Measurements from ENCODE around the gene ZMYM1.

Gene ZMYM1

DNA sequence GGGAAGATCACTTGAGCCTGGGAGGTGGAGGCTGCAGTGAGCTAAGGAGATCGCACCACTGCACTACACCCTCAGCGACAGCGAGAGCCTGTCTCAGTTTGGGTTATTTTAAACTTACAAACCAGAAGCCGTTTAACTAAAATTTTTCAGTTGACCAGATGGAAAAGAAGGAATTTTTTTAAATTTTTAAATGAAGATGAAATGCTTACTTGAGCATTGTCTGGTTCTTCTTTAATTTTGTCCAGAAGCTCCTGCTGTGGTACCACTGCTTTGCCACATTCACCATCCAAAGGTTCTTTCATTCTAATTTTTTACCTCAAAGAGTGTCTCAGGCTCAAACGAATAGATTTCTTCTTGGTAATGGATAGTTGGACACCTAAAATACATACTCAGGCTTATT, 48.8 kb upstream of the ZMYM1 start (continued):
- TF ChIP-seq, protein P1, sequence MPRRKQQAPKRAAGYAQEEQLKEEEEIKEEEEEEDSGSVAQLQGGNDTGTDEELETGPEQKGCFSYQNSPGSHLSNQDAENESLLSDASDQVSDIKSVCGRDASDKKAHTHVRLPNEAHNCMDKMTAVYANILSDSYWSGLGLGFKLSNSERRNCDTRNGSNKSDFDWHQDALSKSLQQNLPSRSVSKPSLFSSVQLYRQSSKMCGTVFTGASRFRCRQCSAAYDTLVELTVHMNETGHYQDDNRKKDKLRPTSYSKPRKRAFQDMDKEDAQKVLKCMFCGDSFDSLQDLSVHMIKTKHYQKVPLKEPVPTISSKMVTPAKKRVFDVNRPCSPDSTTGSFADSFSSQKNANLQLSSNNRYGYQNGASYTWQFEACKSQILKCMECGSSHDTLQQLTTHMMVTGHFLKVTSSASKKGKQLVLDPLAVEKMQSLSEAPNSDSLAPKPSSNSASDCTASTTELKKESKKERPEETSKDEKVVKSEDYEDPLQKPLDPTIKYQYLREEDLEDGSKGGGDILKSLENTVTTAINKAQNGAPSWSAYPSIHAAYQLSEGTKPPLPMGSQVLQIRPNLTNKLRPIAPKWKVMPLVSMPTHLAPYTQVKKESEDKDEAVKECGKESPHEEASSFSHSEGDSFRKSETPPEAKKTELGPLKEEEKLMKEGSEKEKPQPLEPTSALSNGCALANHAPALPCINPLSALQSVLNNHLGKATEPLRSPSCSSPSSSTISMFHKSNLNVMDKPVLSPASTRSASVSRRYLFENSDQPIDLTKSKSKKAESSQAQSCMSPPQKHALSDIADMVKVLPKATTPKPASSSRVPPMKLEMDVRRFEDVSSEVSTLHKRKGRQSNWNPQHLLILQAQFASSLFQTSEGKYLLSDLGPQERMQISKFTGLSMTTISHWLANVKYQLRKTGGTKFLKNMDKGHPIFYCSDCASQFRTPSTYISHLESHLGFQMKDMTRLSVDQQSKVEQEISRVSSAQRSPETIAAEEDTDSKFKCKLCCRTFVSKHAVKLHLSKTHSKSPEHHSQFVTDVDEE (CRISPR knock-in tag; IDR thresholded peaks at IDR 0.05): no peak
- TF ChIP-seq TOX (CRISPR knock-in tag; IDR thresholded peaks at IDR 0.05; ENCODE audit: borderline replicate concordance) (no peak), CSDC2 (CRISPR knock-in tag; IDR thresholded peaks at IDR 0.05) (no peak)

DNA sequence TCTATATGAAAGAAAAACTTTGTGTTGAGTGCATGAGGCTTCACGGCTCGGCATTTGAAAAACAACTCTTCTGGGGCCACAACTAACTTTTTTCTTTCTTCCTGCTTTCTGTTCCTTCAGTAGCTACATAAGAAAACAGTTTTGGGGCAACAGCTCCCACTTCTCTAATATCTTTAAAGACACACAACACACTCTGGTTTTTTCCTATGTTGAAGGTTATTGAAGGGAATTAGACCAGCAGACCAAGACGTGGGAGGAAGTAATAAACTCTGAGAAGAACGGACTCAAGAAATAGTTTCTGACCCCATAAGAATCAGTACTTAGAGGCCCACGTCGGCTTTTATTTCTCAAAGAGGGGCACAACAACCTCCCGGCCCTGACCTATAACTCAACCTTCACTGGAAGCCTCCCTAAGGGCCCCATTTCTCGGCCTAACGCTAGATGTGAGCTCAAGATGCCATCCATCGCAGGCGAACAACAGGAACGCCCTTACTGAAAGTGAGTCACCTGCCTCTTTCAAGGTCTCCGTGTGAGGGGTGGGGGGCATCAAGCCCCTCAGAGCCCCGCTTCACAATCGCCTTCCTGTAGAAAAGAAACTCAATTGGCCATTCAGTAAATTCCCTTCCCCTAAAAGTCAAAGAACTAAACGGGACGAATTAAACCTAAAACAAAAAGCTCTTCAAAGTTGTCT, 48.3 kb upstream of the ZMYM1 start:
- TF ChIP-seq ZNF8 (CRISPR knock-in tag; IDR thresholded peaks at IDR 0.05): no peak
- TF ChIP-seq ZC3H10 (CRISPR knock-in tag; IDR thresholded peaks at IDR 0.05): no peak
- TF ChIP-seq GLIS3 (CRISPR knock-in tag; IDR thresholded peaks at IDR 0.05): no peak
- no peak for TF ChIP-seq ZFP30 (CRISPR knock-in tag; IDR thresholded peaks at IDR 0.05)
- TF ChIP-seq, protein P2, sequence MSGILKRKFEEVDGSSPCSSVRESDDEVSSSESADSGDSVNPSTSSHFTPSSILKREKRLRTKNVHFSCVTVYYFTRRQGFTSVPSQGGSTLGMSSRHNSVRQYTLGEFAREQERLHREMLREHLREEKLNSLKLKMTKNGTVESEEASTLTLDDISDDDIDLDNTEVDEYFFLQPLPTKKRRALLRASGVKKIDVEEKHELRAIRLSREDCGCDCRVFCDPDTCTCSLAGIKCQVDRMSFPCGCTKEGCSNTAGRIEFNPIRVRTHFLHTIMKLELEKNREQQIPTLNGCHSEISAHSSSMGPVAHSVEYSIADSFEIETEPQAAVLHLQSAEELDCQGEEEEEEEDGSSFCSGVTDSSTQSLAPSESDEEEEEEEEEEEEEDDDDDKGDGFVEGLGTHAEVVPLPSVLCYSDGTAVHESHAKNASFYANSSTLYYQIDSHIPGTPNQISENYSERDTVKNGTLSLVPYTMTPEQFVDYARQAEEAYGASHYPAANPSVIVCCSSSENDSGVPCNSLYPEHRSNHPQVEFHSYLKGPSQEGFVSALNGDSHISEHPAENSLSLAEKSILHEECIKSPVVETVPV (CRISPR knock-in tag; IDR thresholded peaks at IDR 0.05): no peak
- no peak for TF ChIP-seq TCF4 (CRISPR knock-in tag; IDR thresholded peaks at IDR 0.05; ENCODE audit: borderline replicate concordance)
- TF ChIP-seq ARNTL (CRISPR knock-in tag; IDR thresholded peaks at IDR 0.05; ENCODE audit: borderline replicate concordance, low read depth): no peak
- TF ChIP-seq ZNF70 (CRISPR knock-in tag; IDR thresholded peaks at IDR 0.05): no peak
- TF ChIP-seq, protein P1 (CRISPR knock-in tag; IDR thresholded peaks at IDR 0.05): no peak
- TF ChIP-seq TOX (CRISPR knock-in tag; IDR thresholded peaks at IDR 0.05; ENCODE audit: borderline replicate concordance): no peak
- TF ChIP-seq RARB (CRISPR knock-in tag; IDR thresholded peaks at IDR 0.05): no peak
- no peak for TF ChIP-seq OSR1 (CRISPR knock-in tag; IDR thresholded peaks at IDR 0.05)
- TF ChIP-seq, protein P3, sequence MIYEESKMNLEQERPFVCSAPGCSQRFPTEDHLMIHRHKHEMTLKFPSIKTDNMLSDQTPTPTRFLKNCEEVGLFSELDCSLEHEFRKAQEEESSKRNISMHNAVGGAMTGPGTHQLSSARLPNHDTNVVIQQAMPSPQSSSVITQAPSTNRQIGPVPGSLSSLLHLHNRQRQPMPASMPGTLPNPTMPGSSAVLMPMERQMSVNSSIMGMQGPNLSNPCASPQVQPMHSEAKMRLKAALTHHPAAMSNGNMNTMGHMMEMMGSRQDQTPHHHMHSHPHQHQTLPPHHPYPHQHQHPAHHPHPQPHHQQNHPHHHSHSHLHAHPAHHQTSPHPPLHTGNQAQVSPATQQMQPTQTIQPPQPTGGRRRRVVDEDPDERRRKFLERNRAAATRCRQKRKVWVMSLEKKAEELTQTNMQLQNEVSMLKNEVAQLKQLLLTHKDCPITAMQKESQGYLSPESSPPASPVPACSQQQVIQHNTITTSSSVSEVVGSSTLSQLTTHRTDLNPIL (CRISPR knock-in tag; IDR thresholded peaks at IDR 0.05; ENCODE audit: low read depth): no peak
- no peak for TF ChIP-seq PATZ1 (CRISPR knock-in tag; IDR thresholded peaks at IDR 0.05; ENCODE audit: borderline replicate concordance)
- no peak for TF ChIP-seq ISL1 (CRISPR knock-in tag; IDR thresholded peaks at IDR 0.05)
- peak; percentile 55 for ATAC-seq

DNA sequence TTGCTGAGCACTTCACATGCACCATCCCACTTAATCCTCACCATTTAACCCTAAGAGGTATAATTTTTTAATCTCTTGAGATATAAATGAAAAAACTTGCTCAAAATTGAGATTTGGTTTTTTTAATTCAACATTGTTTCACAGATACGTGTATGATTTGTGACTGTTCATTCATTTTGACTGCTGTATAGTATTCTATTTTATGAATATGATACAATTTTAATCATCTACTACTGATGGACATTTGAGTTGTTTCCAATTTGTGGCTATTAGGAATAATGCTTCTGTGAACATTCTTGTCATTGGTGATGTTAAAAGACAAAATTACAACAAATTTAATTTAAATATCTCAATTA, 46.8 kb upstream of the ZMYM1 start:
- no peak for ATAC-seq
- TF ChIP-seq, protein P3 (CRISPR knock-in tag; IDR thresholded peaks at IDR 0.05; ENCODE audit: low read depth): no peak
- no peak for TF ChIP-seq GLIS3 (CRISPR knock-in tag; IDR thresholded peaks at IDR 0.05)
- TF ChIP-seq ISL1 (CRISPR knock-in tag; IDR thresholded peaks at IDR 0.05): no peak
- no peak for TF ChIP-seq TOX (CRISPR knock-in tag; IDR thresholded peaks at IDR 0.05; ENCODE audit: borderline replicate concordance)
- no peak for TF ChIP-seq ESRRG (CRISPR knock-in tag; IDR thresholded peaks at IDR 0.05)
- no peak for TF ChIP-seq ARNTL (CRISPR knock-in tag; IDR thresholded peaks at IDR 0.05; ENCODE audit: borderline replicate concordance, low read depth)
- no peak for TF ChIP-seq PATZ1 (CRISPR knock-in tag; IDR thresholded peaks at IDR 0.05; ENCODE audit: borderline replicate concordance)
- no peak for TF ChIP-seq ZFP3 (CRISPR knock-in tag; IDR thresholded peaks at IDR 0.05)
- TF ChIP-seq SNAI2 (CRISPR knock-in tag; IDR thresholded peaks at IDR 0.05): no peak
- no peak for TF ChIP-seq CSDC2 (CRISPR knock-in tag; IDR thresholded peaks at IDR 0.05)
- no peak for TF ChIP-seq RARB (CRISPR knock-in tag; IDR thresholded peaks at IDR 0.05)
- TF ChIP-seq ZNF70 (CRISPR knock-in tag; IDR thresholded peaks at IDR 0.05): no peak
- TF ChIP-seq BACH2 (CRISPR knock-in tag; IDR thresholded peaks at IDR 0.05; ENCODE audit: borderline replicate concordance): no peak
- no peak for TF ChIP-seq ZNF8 (CRISPR knock-in tag; IDR thresholded peaks at IDR 0.05)
